Sigmoid colon (tissue), 7 donors: Measurements from ENCODE around the gene NBDY. TPM values are rescaled to one million over a fixed set of nuclear protein-coding genes. Genes with fewer than 3 reads are reported as not detected.

Experiments
- DNase-seq: peaks from one replicate; pipeline ENCODE4 v3.0.0-alpha.2; 2019
- H3K27ac ChIP-seq, 4 donors: fragments of 200-600 bp; sonication (generic); one replicate each; pipeline ENCODE4 v1.5.1; 2016 to 2019; ENCODE audit warnings: mild to moderate bottlenecking in 1 of 4
- H3K27me3 ChIP-seq, 3 donors: fragments of 200-600 bp; sonication (generic); one replicate each; pipeline ENCODE4 v1.5.1; 2019; ENCODE audit warnings: mild to moderate bottlenecking in 1 of 3
- H3K36me3 ChIP-seq, 4 donors: fragments of 200-600 bp; sonication (generic); one replicate each; pipeline ENCODE4 v1.5.1; 2016 to 2019
- H3K4me1 ChIP-seq, 4 donors: fragments of 200-600 bp; sonication (generic); one replicate each; pipeline ENCODE4 v1.5.1; 2017 to 2019
- H3K4me3 ChIP-seq, 4 donors: fragments of 200-600 bp; sonication (generic); one replicate each; pipeline ENCODE4 v1.5.1; 2017 to 2019; ENCODE audit warnings: mild to moderate bottlenecking in 2 of 4, moderate library complexity in 1 of 4
- H3K9me3 ChIP-seq, 4 donors: fragments of 200-600 bp in 3 of 4; sonication (generic) in 3 of 4; one replicate each; pipeline versions ENCODE4 v1.5.1 to v1.6.1; 2013 to 2019
- CTCF ChIP-seq, 4 experiments: fragments of 450-650 bp in 3 of 4; fragments of 200-600 bp in 1 of 4; IDR thresholded peaks; one replicate each; pipeline ENCODE4 v1.5.1; 2016 to 2019; ENCODE audit warnings: antibody characterized with exemption in 4 of 4, mild to moderate bottlenecking in 3 of 4, moderate library complexity in 2 of 4
- EP300 ChIP-seq, 4 donors: sonication (generic); formaldehyde crosslinking; IDR thresholded peaks; one replicate each; pipeline ENCODE4 v1.6.1; 2017; ENCODE audit warnings: antibody characterized with exemption in 4 of 4
- POLR2A ChIP-seq, 2 donors: fragments of 450-650 bp; IDR thresholded peaks; one replicate each; pipeline ENCODE4 v1.6.1; 2016; ENCODE audit warnings: antibody characterized with exemption in 2 of 2, mild to moderate bottlenecking in 2 of 2, moderate library complexity in 2 of 2
- POLR2AphosphoS5 ChIP-seq, 4 donors: sonication (generic); formaldehyde crosslinking; IDR thresholded peaks; one replicate each; pipeline ENCODE4 v1.6.1; 2017; ENCODE audit warnings: antibody characterized with exemption in 4 of 4
- WGBS, 2 donors: extraction: QIAGEN DNeasy Blood & Tissue Kit; methylation state at CpG; one replicate each; pipeline ENCODE4 v1.1.7; 2013; 5-methylcytosine and 5-hydroxymethylcytosine counted together
- intact Hi-C: fragments of 100-400 bp; cut with DNase I; formaldehyde crosslinking; loops from one replicate; pipeline ENCODE4 v1.15.1; 2023
- polyA plus RNA-seq, 3 donors: library from polyadenylated mRNA; stranded (reverse); fragments of 200-250 nt; gene quantifications; one replicate each; pipeline ENCODE4 v1.2.3, GENCODE V29; 2013
- total RNA-seq, 4 donors: library from RNA; depleted of rRNA; stranded (reverse); fragments of >200 nt; gene quantifications; one replicate each; pipeline ENCODE4 v1.1.0, GENCODE V29; 2016
- donor health status: healthy with polysubstance abuse.
- donor health status: Bipolar disorder and iron deficiency.
- donor health status: healthy.

Gene NBDY
- total and polyA plus RNA-seq, 7 donors = 7.2 to 28.2 (median 16.5) TPM

GRCh38 chrX:56798866-56799758 is 70.1 kb downstream of the NBDY start:
- Histone ChIP-seq H3K4me1 (peaks cover 0 to 11% (median 2%) of the 10 kb centered on the region in 4 donors), H3K27me3 (no peaks in the 10 kb centered on the region), H3K9me3 (no peaks in the 10 kb centered on the region), H3K36me3 (no peaks in the 10 kb centered on the region), H3K27ac (no peak overlapping the region), H3K4me3 (no peak overlapping the region)
- DNase-seq = no peak
- WGBS, 2 donors = 91 to 95% methylated on average over 13 of the region's 13 CpGs
- intact Hi-C loops = no loop called here
- no peak for TF ChIP-seq POLR2AphosphoS5 (IDR thresholded peaks at IDR 0.05)
- TF ChIP-seq POLR2A (IDR thresholded peaks at IDR 0.05) = no peak
- TF ChIP-seq EP300 (IDR thresholded peaks at IDR 0.05) = no peak
- no peak for TF ChIP-seq CTCF (IDR thresholded peaks at IDR 0.05)

GRCh38 chrX:56800307-56800706 is 71.3 kb downstream of the NBDY start:
- intact Hi-C loops = no loop called here
- no peaks in the 10 kb centered on the region for H3K36me3 ChIP-seq
- no peaks in the 10 kb centered on the region for H3K27me3 ChIP-seq
- TF ChIP-seq POLR2A (IDR thresholded peaks at IDR 0.05) (no peak), EP300 (IDR thresholded peaks at IDR 0.05) (no peak), CTCF (IDR thresholded peaks at IDR 0.05) (no peak), POLR2AphosphoS5 (IDR thresholded peaks at IDR 0.05) (no peak)
- 90 to 97% methylated on average over 3 of the region's 3 CpGs for WGBS, 2 donors
- DNase-seq = no peak
- H3K9me3 ChIP-seq = no peaks in the 10 kb centered on the region
- H3K4me1 ChIP-seq = peaks cover 0 to 13% (median 2%) of the 10 kb centered on the region in 4 donors
- no peak overlapping the region for H3K4me3 ChIP-seq
- no peak overlapping the region for H3K27ac ChIP-seq

- Histone ChIP-seq H3K4me1 (peaks cover 0 to 13% (median 2%) of the 10 kb centered on the region in 4 donors), H3K4me3 (no peak overlapping the region), H3K27me3 (no peaks in the 10 kb centered on the region), H3K9me3 (no peaks in the 10 kb centered on the region), H3K27ac (no peak overlapping the region), H3K36me3 (no peaks in the 10 kb centered on the region)
- TF ChIP-seq POLR2AphosphoS5 (IDR thresholded peaks at IDR 0.05) = no peak
- TF ChIP-seq POLR2A (IDR thresholded peaks at IDR 0.05) = no peak
- no peak for TF ChIP-seq CTCF (IDR thresholded peaks at IDR 0.05)
- TF ChIP-seq EP300 (IDR thresholded peaks at IDR 0.05) = no peak
- intact Hi-C loops = no loop called here
- no peak for DNase-seq
- WGBS, 2 donors = 64 to 87% methylated on average over 7 of the region's 7 CpGs
Measured at GRCh38 chrX:56800801-56801200, 71.8 kb downstream of the NBDY start.

GRCh38 chrX:56802428-56802827 is 73.4 kb downstream of the NBDY start:
- Histone ChIP-seq H3K27ac (peak overlapping the region in 2 of 4 donors; percentile 76 to 83), H3K36me3 (no peaks in the 10 kb centered on the region), H3K4me3 (peak overlapping the region in 1 of 4 donors; percentile 61), H3K4me1 (peaks cover 0 to 13% (median 2%) of the 10 kb centered on the region in 4 donors), H3K9me3 (no peaks in the 10 kb centered on the region), H3K27me3 (no peaks in the 10 kb centered on the region)
- intact Hi-C loops = no loop called here
- WGBS, 2 donors = 96 to 99% methylated on average over 4 of the region's 4 CpGs
- DNase-seq = no peak
- TF ChIP-seq CTCF (IDR thresholded peaks at IDR 0.05) = no peak
- TF ChIP-seq POLR2A (IDR thresholded peaks at IDR 0.05) = no peak
- TF ChIP-seq EP300 (IDR thresholded peaks at IDR 0.05) = no peak
- no peak for TF ChIP-seq POLR2AphosphoS5 (IDR thresholded peaks at IDR 0.05)
